Measurements from ENCODE around the gene ZNF70.
A peak's percentile ranks its signal among the peaks of the same experiment; 100 is the strongest.

ZNF70 gene

DNA sequence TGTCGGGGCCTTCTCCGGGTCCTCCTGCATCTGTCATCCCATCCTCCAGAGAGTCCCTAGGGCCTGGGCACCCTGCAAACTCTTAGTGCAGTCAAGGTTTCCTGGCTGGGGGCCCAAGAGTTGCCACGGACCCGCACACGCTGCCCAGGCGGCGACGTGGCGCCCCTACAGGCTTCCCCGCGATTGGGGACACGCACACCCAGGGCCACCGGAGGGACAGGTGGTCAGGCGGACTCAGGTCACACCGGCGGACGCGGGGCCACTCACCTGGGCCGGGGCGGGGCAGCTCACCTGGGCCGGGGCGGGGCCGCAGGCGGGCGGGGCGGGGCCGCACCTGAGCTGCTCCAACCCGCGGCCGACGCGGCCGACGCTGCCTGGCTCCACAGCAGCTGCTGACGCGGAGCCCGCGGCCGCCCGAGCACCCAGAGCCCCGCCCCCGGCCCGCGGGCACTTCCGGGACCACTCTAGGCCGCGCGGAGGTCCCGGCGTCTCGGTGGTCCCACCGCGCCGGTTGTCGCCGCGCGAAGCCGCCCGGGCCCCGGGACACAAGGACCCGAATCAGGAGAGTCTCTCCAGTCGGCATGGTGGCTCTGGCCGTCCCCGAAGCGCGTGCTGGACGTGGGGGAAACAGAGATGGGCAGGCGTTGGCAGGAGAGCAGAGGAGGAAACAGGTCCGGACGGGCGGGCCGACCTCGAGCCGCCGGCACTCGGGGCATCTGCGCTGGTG is at the start of gene ZNF70:
ZNF70 (minus strand) TSS at position 399 of the 727 bp plus-strand sequence. CDS start 5,972 bp downstream, outside the sequence.
- DNase-seq (ENCODE audit: low read depth) = peak; percentile 81

DNA sequence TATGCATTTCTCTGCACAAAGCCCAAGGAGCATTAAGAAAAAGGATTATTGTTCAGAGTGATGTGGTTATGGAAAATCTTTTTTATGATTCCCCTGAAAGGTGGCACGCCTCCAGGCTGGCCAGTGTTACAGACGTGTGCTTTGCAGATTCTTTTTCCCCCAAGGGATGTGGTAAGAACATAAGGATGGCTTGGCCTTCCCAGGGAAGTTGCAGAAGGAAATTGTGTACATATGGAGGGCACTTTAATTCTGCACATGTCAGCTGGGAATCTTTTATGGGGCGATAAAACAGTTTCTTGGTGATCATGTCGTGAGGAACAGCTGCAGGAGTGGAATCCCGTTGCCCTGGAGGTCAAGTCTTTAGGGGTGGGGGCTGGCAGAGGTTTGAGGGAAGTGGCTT is 45.5 kb upstream of the ZNF70 start:
- no peak for DNase-seq (ENCODE audit: low read depth)

GRCh38 chr22:23793326-23793725 is 42.4 kb upstream of the ZNF70 start:
- DNase-seq (ENCODE audit: low read depth) = no peak

DNA sequence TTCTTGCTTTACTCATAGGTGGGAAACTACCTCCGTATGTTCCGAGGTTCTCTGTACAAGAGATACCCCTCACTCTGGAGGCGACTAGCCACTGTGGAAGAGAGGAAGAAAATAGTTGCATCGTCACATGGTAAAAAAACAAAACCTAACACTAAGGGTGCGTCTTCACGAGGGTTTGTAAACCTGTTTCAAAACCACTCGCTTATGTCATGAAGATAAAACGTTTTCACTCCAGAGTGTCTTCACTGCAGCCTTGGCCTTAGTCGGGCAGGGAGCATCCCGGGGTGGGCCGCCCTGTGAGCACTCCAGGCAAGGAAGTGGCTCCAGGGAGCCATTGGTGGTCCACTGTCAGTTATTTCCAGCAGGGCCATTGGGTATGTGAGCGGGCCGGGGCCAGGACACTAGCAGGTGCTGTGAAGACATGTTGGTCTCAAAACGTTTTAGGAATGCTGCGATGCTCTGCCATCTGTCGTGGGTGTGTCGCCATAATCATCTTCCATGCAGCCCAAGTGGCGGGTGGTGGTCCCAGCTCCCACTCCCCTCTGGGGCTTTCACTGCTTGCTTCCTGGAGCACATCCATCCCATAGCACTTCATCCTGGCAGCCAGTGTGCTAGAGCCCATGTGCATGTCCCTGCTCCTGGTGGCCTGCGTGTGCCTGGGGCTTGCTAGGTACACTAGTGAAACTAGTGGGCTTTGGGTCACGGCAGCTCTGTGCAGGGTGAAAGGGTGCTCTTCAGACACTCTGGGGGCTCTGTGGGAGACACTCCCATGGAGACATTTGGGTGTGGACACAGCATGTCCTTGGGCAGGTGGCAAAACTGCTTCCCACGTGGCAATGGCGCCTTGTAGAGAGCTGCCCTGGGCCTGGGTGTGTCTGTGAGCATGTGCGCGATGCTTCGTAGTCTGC is 41.1 kb upstream of the ZNF70 start:
- no peak for DNase-seq (ENCODE audit: low read depth)

DNA sequence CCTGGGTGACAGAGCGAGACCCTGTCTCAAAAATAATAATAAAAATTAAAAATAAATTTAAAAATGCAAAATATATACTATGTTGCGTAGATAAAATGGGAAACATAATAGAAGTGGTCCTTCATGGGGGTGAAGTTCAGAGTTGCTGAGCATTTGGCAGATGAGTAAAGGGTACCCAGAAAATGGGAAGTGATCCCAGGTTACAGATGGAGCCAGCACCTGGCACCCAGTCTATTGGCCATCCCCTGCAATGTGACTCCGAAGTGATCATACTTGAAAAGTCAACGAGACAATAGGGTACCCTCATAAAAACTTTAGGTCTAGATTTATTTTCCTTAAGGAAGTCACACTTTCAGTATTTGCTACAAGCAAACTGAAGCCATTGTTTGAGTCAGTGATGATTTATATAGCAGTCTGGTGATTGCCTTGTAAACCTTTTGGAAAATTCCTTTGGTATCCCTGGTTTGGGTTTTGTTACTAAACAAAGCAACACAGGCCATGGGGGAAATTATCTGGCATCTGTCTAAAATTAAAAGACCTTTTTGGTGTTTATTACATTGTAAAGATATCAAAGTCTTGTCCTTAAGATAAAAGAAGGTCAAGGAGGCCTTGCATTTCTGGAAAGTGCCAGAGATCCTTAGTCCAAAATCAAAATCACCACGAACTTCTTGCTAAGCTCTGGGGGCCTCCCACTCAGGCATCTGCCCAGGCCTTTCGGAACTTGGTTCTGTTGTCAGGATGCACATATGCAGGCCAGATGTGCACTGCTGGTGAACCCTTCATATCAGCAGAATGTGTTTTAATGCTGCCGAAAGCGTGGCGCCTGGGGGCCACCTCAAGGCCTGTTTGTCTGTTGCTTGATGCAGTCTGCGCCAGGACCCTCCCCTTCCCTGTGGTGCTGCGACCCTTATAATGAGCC is 40.2 kb upstream of the ZNF70 start:
- DNase-seq (ENCODE audit: low read depth) = no peak

- no peak for DNase-seq (ENCODE audit: low read depth)
Observed at GRCh38 chr22:23789638-23790037, 38.7 kb upstream of the ZNF70 start.

DNA sequence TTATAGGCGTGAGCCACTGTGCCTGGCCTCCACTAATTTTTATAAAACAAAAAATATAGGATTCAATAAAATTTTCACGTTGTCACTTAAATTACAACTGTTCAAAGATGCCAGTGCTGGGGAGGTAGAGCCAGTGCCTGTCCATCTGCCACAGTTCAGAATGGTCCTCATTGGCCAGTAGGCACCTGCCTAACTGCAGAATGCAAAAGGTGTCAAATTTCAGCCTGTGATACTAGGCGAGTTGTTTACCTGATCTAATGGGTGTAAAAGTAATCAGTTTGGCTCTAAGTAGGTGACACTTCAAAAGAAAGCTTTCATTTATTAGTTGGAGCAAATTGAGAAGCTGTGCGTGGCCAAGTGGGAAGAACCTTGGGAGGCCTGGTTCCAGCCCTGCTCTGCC is 38.2 kb upstream of the ZNF70 start:
- no peak for DNase-seq (ENCODE audit: low read depth)

DNA sequence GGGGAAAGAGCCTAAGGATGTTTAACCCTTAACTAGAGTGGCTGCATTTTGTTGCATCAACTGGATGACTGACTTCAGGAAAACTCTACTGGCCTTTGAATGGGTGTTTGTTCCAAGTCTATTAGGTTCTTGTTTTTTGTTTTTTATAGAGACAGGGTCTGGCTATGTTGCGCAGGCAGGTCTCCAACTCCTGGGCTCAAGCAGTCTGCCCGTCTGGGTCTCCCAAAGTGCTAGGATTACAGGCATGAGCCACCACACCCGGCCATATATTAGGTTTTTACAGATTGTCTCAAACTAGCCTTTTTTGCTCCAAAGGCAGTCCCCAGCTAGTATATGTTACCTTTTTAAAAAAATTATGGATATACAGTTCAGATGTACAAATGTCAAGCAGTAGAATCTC is 37.0 kb upstream of the ZNF70 start:
- no peak for DNase-seq (ENCODE audit: low read depth)

GRCh38 chr22:23787600-23787896 is 36.6 kb upstream of the ZNF70 start:
- no peak for DNase-seq (ENCODE audit: low read depth)

DNA sequence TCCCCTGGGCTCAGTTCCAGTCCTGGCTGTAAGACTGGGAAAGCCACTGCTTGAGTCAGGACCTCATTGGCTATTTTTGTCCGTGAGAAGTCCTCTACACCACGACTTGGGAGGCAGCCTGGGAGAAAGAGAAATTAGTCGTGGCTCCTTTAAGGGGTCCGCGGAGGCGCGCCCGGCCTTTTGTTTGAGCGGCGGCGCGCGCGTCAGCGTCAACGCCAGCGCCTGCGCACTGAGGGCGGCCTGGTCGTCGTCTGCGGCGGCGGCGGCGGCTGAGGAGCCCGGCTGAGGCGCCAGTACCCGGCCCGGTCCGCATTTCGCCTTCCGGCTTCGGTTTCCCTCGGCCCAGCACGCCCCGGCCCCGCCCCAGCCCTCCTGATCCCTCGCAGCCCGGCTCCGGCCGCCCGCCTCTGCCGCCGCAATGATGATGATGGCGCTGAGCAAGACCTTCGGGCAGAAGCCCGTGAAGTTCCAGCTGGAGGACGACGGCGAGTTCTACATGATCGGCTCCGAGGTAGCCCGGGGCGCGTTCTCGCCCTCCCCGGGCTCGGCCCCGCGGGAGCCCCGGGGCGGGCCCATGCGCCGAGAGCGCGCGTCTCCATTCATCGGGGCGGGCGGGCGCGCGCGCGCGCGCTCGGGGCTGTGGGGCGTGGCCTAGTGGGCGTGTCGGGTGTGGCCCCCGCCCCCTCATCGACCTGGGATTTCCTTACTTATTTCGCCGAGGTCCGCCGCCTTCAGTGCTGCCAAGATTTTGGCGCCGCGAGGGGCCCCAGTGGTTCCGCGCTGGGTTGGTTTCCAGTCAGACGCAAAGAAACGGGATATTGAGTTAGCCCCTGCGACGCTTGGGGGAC is 36.1 kb upstream of the ZNF70 start, which contains the start of gene SMARCB1:
SMARCB1 (plus strand) TSS at position 215 of the 848 bp plus-strand sequence; CDS start at position 419, 204 bp downstream.
- DNase-seq (ENCODE audit: low read depth) = peak; percentile 81

- no peak for DNase-seq (ENCODE audit: low read depth)
Observed at GRCh38 chr22:23786261-23786710, 35.4 kb upstream of the ZNF70 start.

DNA sequence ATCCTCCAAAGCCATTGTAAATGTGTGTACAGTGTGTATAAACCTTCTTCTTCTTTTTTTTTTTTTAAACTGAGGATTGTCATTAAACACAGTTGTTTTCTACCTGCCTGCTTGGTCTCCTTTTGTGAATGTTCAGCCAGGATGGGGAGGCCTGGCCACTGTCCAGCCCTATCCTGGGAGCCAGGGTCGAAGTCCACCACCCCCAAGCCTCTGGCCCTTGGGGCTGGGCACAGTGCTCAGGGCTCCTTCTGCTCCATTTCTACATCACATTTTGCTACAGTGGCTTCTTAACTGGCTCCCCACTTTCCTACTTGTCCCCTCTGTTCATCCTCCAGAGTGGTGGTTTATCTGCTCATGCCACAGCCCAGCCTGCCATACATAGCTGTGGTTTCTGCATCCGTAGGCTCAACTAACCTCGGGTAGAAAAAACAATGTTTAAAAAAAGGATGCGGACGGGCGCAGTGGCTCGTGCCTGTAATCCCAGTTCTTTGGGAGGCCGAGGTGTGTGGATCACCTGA is 33.4 kb upstream of the ZNF70 start:
- no peak for DNase-seq (ENCODE audit: low read depth)

- DNase-seq (ENCODE audit: low read depth) = no peak
Observed at GRCh38 chr22:23783265-23784150, 32.6 kb upstream of the ZNF70 start.

GRCh38 chr22:23782703-23783102 is 31.8 kb upstream of the ZNF70 start:
- no peak for DNase-seq (ENCODE audit: low read depth)

- DNase-seq (ENCODE audit: low read depth) = no peak
Observed at GRCh38 chr22:23782252-23782651, 31.3 kb upstream of the ZNF70 start.

GRCh38 chr22:23781511-23782183 is 30.7 kb upstream of the ZNF70 start:
- no peak for DNase-seq (ENCODE audit: low read depth)

DNA sequence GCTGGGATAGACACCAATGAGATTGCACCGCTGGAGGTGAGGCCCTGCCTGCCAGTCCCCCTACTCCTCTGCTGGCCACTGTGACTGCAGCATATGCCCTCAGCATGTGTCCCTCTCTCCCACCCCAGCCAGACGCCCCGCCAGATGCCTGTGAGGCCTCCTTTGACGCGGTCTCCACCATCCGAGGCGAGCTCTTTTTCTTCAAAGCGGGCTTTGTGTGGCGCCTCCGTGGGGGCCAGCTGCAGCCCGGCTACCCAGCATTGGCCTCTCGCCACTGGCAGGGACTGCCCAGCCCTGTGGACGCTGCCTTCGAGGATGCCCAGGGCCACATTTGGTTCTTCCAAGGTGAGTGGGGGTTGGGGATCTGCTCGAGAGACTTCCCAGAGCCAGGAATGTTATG is 30.2 kb upstream of the ZNF70 start:
- DNase-seq (ENCODE audit: low read depth) = no peak

GRCh38 chr22:23780146-23780748 is 29.3 kb upstream of the ZNF70 start:
- DNase-seq (ENCODE audit: low read depth) = no peak

DNA sequence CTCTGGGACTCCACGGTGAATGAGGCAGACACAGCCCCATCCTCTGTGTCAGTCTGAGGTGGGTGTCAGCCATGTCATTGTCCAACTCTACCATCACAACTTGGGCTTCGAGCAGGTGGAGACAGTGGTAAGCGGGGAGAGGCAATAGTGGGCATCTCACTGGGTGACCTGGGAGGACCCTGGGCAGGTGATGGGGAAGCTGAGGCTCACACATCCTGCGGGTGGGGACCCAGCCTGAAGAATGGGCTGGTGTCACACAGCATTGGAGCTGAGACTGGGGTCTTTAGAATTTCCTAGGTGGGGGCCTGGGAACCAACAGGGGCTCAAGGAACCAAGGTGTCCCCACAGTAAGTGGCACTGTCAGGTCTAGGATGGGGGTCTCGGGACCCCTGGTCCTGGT is 28.8 kb upstream of the ZNF70 start:
- no peak for DNase-seq (ENCODE audit: low read depth)

Data from stimulated activated CD8-positive, alpha-beta memory T cell treated with anti-CD3 and anti-CD28 coated beads, Interleukin-4, amount 100 ng/mL, for 24 hours (primary cell).